SU-DHL-6 (cell line): ENCODE results near the gene MAD2L1BP.

Experiments used
- H2AFZ ChIP-seq: fragments of 200-600 bp; sonication (generic); 2 replicates; pipeline ENCODE4 v1.6.1; 2014; ENCODE audit warnings: low read depth, mild to moderate bottlenecking, moderate library complexity, mixed read lengths, antibody characterized with exemption, low read length; ENCODE audit not compliant: severe bottlenecking
- H3F3A ChIP-seq: fragments of 200-600 bp; shearing (Covaris generic); 2 replicates; pipeline ENCODE4 v1.6.0; 2016; ENCODE audit warnings: antibody characterized with exemption, mild to moderate bottlenecking; ENCODE audit not compliant: insufficient read depth
- H3K27ac ChIP-seq: fragments of 200-600 bp; sonication (generic); 2 replicates; pipeline ENCODE4 v1.5.1; 2016; ENCODE audit warnings: low read depth, mild to moderate bottlenecking, low read length, moderate library complexity, mixed read lengths
- H3K27me3 ChIP-seq: fragments of 200-600 bp; sonication (generic), shearing (Covaris generic); 2 replicates; pipeline ENCODE4 v1.6.0; 2014; ENCODE audit warnings: mild to moderate bottlenecking, low read length
- H3K36me3 ChIP-seq: fragments of 200-600 bp; sonication (generic); 2 replicates; pipeline ENCODE4 v1.6.1; 2014; ENCODE audit warnings: mild to moderate bottlenecking, low read length, mixed read lengths
- H3K4me2 ChIP-seq: fragments of 300-600, 200-600 bp; shearing (Covaris generic), sonication (generic); 2 replicates; pipeline ENCODE4 v1.6.0; 2014; ENCODE audit warnings: low read length, low read depth, mild to moderate bottlenecking; ENCODE audit not compliant: poor library complexity, severe bottlenecking
- H3K4me3 ChIP-seq: fragments of 200-600 bp; sonication (generic); 2 replicates; pipeline ENCODE4 v1.5.1; 2014; ENCODE audit warnings: antibody characterized with exemption, low read length, mild to moderate bottlenecking, mixed read lengths; ENCODE audit not compliant: insufficient read depth, poor library complexity, severe bottlenecking
- H3K79me2 ChIP-seq: fragments of 200-600 bp; sonication (generic); 2 replicates; pipeline ENCODE4 v1.6.1; 2014; ENCODE audit warnings: mild to moderate bottlenecking, low read length, moderate library complexity; ENCODE audit not compliant: insufficient read depth
- H3K9ac ChIP-seq: fragments of 200-600 bp; sonication (generic); 2 replicates; pipeline ENCODE4 v1.7.0; 2014; ENCODE audit warnings: mild to moderate bottlenecking, low read length
- H3K9me2 ChIP-seq: fragments of 200-600 bp; sonication (generic); replicated peaks from 2 replicates; pipeline ENCODE4 v1.6.1; 2014; ENCODE audit warnings: low read length; ENCODE audit not compliant: insufficient read depth
- H3K9me3 ChIP-seq: fragments of 200-600 bp; sonication (generic); 2 replicates; pipeline ENCODE4 v1.6.1; 2014; ENCODE audit warnings: low read length, mixed read lengths; ENCODE audit not compliant: insufficient read depth
- H4K20me1 ChIP-seq: fragments of 200-600 bp; sonication (generic); 2 replicates; pipeline ENCODE4 v1.6.1; 2014; ENCODE audit warnings: low read depth, mild to moderate bottlenecking, antibody characterized with exemption, low read length, moderate library complexity, mixed read lengths
- CTCF ChIP-seq: fragments of 200-600 bp; sonication (generic); IDR thresholded peaks from one replicate; pipeline ENCODE4 v1.5.1; 2017; ENCODE audit warnings: antibody characterized with exemption, mild to moderate bottlenecking, low read length, moderate library complexity; ENCODE audit not compliant: insufficient read depth, poor library complexity, severe bottlenecking
- EZH2phosphoT487 ChIP-seq: fragments of 200-600 bp; sonication (generic), shearing (Covaris generic); conservative IDR thresholded peaks from 2 replicates; pipeline ENCODE4 v1.6.1; 2018; ENCODE audit warnings: mild to moderate bottlenecking, antibody characterized with exemption, low read length, moderate library complexity, mixed read lengths

The MAD2L1BP gene

GRCh38 chr6:43616725-43617472 lies 18.7 kb upstream of the MAD2L1BP start:
- Histone ChIP-seq H3K4me3 (no peak overlapping the region), H3K4me2 (no peak overlapping the region), H3K36me3 (peaks cover 30% of the 10 kb centered on the region), H3K9me3 (no peaks in the 10 kb centered on the region), H3F3A (peaks cover 56% of the 10 kb centered on the region), H3K79me2 (no peaks in the 10 kb centered on the region), H2AFZ (no peak overlapping the region), H3K9ac (no peak overlapping the region), H3K27ac (no peak overlapping the region), H3K27me3 (no peaks in the 10 kb centered on the region), H4K20me1 (no peaks in the 10 kb centered on the region), H3K9me2 (no peaks in the 10 kb centered on the region)
- no peak for TF ChIP-seq CTCF
- TF ChIP-seq EZH2phosphoT487, result no peak

DNA sequence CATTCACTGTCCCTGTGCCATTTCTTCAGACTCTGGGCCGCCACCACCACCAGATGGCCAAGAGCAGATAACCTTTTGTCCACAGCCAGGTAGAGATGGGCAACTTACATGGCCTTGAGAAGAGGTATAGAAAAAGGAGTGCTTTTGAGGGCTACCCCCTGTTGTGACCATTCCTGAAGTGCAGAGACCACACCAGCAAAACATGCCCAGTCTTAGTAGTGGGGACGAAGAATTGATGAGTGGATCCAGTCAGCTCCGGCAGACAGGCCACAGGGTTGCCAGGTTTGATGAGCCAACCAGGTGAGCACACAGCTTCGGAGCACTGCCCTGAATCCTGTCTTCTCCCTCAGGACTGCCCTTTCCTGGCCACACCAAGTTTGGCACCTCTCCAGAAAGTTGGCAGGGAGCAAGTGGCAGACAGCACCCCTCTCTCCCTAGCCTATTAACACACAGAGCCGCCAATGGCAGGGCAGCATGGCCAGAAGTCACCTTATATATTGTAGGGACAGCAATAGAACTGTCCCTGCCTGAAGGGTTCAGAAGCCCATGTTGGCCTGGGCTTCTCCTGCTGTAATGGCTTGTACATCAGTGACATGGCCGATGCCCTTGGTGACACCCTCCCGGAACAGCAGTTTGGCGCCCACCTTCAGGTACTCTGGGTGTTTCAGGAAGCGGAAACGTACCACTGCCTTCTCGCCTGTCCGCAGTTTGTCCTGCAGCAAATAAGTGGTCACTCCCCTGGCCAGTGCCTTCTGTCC lies 14.4 kb upstream of the MAD2L1BP start:
- H3K4me2 ChIP-seq, result no peak overlapping the region
- 0 out of 2 replicates have a peak, but pooled peaks cover 6% of the 10 kb centered on the region for H3K36me3 ChIP-seq
- no peaks in the 10 kb centered on the region for H3K27me3 ChIP-seq
- H4K20me1 ChIP-seq, result no peaks in the 10 kb centered on the region
- TF ChIP-seq CTCF (no peak), EZH2phosphoT487 (no peak)
- no peak overlapping the region for H2AFZ ChIP-seq
- H3K79me2 ChIP-seq, result no peaks in the 10 kb centered on the region
- no peaks in the 10 kb centered on the region for H3K9me3 ChIP-seq
- peaks cover 39% of the 10 kb centered on the region for H3F3A ChIP-seq
- no peak overlapping the region for H3K9ac ChIP-seq
- no peak overlapping the region for H3K4me3 ChIP-seq
- H3K9me2 ChIP-seq, result no peaks in the 10 kb centered on the region
- no peak overlapping the region for H3K27ac ChIP-seq

- Histone ChIP-seq H3K4me2 (no peak overlapping the region), H3F3A (peaks cover 34% of the 10 kb centered on the region), H3K9ac (no peak overlapping the region), H3K9me2 (no peaks in the 10 kb centered on the region), H3K36me3 (0 out of 2 replicates have a peak, but pooled peaks cover 6% of the 10 kb centered on the region), H3K4me3 (no peak overlapping the region), H3K79me2 (peaks cover 1% of the 10 kb centered on the region; the same call in 1 of the 2 replicates), H3K27ac (no peak overlapping the region), H3K27me3 (no peaks in the 10 kb centered on the region), H3K9me3 (no peaks in the 10 kb centered on the region), H4K20me1 (no peaks in the 10 kb centered on the region), H2AFZ (no peak overlapping the region)
- TF ChIP-seq CTCF (no peak), EZH2phosphoT487 (no peak)
Measured at GRCh38 chr6:43621836-43622180, 13.8 kb upstream of the MAD2L1BP start.
